DMS153 treated with DMSO at 0.1 percent for 48 hours (cell line): ENCODE data around the gene EPHB4.

Experiments
- DNase-seq: peaks from one replicate; lab custom pipeline; 2025; ENCODE audit not compliant: unreplicated experiment; lab: John Stamatoyannopoulos, UW

EPHB4 gene

DNA sequence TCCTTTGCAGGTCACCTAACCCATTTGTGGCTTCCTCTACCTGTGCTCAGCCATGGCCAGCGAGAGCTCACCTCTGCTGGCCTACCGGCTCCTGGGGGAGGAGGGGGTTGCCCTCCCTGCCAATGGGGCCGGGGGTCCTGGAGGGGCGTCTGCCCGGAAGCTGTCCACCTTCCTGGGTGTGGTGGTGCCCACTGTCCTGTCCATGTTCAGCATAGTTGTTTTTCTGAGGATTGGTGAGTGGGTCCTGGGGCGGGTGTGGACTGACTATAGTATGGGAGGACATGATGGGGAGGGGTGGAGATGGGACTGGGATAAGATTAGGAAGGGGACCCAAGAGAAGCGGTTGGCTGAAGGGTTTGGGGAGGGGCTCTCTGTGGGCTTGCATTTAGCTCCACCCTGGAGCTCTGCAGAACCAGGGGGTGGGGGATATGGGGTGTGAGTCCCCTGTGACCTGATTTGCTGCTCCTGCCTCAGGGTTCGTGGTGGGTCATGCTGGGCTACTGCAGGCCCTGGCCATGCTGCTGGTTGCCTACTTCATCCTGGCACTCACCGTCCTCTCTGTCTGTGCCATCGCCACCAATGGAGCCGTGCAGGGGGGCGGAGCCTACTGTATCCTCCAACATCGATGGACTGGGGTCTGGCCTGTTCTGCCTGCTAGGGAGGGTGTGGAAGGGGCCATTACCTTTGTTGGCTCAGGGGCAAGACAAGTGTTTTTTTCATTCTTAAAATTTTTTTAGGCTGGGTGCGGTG is 27.0 kb upstream of the EPHB4 start:
- DNase-seq, result no peak

DNA sequence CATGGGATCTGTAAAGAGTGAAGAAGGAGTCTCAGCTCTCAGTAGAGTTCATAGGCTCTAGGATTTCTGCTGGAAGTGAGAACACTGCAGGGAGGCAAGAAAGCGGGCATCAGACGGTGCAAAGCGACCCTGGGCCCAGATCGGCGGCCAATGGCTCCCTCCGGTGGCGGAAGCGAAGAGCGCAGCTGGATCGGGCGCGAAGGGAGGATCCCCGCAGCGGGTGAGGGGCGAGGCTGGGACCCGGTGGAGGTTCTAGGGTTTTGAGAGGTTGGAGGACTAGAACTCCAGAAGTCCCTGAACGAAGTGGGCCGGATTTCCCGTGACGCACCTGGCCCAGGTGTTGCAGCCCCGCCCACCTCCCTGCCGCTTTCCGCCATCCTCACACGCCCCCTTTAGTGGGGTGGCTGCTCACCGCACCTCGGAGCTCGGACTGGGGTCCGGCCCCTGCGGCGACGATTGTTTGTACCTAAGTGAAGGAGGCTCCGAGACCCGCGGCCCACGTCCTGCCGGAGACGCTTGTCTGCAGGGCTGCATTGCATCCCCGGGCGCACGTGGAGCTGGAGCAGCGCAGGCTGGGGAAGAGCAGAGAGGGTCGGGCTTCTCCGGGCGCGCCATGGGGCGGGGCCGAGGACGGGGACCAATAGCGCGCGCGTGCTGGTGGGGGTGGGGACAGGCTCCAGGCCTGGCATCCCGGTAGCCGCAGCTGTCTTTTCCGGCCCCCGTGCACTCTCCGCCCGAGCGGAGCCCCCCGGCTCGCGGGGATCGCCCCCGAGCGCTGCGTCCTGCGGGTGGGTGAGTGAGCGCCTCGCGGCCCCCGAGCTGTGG is 24.9 kb upstream of the EPHB4 start, which contains the start of gene SLC12A9:
SLC12A9 (plus strand) TSS at position 666 of the 825 bp plus-strand sequence. CDS start 1,485 bp downstream, outside the sequence.
- peak; percentile 73 for DNase-seq

DNA sequence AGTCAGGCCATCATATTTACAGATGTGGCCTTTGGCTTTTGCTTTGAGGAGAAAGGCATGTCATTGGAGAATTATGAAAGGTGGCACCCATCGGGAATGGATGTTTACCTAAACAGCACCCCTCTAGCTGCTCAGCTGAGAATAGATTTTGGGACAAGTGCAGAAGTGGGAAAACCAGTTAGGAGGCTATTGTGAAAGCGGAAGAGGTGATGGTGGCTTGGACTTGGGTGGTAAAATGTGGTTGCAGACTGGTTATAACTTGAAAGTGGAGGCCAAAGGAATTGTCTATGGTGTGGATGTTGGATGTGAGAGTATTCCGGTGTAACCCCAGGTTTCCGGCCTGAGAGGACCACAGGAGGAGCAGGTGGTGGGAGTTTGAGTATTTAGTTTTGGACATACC is 20.0 kb upstream of the EPHB4 start:
- no peak for DNase-seq

DNA sequence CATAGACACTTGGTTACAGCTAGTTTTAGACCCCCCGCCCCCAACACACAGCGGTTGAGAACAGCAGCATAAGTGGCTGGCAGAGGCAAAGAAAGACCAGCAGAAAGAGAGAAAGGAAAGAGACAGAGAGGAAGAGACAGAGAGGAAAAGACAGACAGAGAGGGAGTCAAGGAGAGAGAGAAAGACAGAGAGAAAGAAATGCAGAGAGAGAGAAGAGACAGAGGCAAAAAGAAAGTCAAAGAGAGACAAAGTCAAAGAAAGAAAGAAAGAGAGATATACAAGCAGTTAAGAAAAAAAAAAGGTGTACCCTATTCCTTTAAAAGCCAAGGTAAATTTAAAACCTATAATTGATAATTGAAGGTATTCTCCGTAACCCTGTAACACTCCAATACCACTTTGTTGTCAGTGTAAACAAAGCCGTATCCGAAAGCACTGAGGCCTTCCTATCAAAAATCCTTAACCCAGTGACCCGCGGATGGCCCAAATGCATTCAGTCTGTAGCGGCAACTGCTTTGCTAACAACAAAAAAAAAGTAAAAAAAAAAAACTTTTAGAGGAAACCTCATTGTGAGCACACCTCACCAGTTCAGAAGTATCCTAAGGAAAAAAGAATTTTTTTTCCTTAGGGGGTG is 13.3 kb upstream of the EPHB4 start:
- DNase-seq, result no peak

DNA sequence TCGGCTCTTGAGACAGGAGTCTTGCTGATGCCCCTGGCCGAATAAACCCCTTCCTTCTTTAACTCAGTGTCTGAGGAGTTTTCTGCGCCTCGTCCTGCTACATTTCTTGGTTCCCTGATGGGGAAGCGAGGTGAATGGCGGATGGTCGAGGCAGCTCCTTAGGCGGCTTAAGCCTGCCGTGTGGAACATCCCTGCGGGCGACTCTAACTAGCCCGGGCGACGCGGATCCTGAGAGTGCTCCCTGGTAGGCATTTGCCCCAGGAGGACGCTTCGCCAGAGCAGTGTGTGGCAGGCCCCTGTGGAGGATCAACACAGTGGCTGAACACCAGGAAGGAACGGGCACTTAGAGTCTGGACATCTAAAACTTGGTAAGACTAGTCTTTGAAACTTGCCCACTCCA is 12.0 kb upstream of the EPHB4 start:
- DNase-seq, result no peak

DNA sequence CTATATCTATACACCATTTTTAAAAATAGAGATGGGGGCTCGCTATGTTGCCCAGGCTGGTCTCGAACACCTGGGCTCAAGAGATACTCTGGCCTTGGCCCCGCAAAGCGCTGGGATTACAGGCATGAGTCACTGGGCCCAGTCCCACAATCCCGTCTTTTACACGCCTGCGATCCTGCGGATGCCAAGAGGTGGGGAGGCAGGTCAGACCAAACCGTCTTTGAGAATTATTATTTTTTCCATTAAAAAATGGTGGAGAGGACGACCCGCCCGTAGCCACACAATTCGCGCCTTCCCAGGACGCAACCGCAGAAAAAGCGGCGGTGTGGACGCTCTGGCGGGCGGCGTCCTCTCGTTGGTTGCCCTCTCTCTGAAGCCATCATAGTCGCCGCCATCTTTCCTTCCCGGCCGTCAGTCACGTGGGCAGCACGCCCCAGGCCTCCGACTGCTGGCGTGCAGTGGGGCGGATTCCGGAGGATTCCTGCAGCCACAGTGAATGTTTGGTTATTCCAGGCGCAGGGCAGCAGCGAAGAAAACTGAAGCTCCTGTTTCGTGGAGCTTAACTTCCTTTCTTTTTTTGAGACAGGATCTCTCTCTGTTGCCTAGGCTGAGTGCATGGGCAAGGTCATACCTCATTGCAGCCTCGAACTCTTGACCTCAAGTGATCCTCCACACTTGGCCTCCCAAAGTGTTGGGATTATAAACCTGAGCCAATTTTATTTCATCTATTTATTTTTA is 9.9 kb upstream of the EPHB4 start:
- DNase-seq, result peak; percentile 84

DNA sequence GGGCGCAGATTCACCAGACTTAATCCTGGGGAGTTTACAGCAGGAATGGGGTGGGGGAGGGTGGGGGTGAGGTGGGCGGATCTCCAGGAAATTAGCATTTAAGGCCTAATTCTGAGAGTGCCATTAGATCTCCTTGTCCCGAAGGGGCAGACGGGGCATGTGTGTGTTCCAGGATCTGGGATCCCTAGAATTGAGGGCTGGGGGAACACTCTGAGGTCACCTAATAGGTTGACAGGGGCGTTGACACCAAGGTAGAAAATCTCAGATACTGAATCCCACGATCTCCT is 9.4 kb upstream of the EPHB4 start:
- DNase-seq, result no peak

DNA sequence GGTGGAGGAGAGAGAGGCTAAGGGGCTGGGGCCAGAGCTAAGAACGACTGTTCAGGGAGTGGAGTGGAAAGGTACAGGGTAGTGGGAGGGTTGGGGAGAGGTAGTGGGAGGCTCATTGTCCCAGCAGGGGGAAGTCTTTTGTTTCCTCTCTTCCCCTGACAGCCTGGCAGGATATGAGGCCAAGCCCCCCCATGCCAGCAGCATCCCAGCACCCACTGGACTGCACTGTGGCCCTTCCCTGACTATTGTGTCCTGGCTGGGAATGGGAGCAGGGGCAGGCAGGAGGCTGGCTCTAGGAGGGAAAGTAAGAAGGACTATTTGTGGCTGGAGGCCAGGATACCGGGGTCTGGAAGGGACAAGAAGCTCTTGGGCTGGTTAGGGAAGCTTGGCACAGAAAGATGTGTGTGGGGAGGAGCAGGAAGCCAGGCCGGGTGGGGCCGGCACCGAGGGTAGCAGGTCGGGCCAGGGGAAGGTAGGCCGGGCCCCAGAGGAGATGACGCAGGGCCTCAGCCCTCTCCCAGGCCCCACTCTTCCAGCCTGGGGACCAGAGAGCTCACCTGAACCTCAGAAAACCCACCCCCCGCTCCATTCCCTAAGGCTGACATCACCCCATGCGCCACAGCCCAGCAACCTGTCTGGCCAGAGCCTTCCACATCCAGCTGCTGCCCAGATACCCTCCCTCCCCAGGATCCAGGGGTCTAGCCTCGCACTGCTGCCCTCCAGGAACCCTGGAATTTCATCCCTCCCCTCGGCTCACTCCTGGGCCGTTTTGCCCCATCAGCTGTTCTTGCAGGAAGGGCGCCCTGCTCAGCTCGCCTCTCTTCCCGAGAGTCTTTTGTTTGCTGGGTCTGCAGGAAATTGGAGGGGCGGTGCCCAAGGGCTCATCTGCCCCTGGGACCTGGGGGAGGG is 8.8 kb upstream of the EPHB4 start:
- peak; percentile 52 for DNase-seq

DNA sequence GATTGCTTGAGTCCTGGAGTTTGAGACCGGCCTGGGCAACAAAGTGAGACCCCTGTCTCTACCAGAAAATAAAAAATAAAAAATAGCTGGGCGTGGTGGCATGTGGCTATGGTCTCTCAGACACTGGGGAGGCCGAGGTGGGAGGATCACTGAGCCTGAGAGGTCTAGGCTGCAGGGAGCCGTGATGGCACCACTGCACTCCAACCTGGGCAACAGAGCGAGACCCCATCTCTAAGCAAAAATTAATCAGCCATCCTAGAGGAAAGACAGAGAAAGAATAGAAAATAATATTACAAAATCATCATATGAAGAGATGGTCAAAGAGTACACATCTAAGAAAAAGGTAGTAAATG is 4.9 kb upstream of the EPHB4 start:
- DNase-seq, result no peak

DNA sequence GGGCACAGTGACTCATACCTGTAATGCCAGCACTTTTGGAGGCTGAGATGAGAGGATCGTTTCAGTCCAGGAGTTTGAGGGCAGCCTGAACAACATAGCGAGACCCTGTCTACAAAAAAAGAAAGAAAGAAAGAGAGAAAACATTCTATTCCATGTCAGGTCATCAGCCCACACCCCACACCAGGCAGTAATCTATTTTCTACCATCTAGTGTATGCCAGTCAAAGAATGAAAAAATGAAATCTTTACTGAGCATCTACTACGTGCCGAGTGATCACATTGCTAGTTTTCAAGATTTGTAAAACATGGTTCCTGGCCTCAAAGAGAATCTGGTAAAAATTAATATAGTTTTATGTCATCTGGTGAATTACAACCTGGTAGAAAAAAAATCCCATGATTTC is 3.1 kb upstream of the EPHB4 start:
- DNase-seq, result no peak

DNA sequence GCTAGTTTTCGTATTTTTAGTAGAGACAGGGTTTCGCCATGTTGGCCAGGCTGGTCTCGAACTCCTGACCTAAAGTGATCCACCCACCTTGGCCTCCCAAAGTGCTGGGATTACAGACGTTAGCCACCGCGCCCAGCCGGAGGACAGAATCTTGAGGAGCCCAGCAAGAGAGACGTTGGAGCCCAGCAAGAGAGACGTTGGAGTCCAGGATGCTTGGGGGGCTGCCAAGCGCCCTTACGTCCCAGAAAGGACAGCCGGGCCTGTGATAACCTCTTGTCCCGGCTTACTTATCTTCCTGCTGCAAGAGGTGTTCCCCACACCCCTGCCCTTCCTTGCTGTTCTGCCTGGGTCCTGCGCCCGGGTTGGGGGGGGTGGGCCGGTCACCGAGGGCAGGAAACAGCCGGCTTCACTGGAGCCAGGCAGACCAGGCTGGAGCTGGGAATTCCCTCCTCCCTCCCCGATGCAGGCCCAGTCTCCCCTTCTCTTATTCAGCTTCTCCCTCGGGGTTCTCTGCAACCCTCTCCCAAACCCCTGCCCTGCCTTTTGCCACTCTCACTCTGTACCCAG is 1.9 kb upstream of the EPHB4 start:
- DNase-seq, result no peak

DNA sequence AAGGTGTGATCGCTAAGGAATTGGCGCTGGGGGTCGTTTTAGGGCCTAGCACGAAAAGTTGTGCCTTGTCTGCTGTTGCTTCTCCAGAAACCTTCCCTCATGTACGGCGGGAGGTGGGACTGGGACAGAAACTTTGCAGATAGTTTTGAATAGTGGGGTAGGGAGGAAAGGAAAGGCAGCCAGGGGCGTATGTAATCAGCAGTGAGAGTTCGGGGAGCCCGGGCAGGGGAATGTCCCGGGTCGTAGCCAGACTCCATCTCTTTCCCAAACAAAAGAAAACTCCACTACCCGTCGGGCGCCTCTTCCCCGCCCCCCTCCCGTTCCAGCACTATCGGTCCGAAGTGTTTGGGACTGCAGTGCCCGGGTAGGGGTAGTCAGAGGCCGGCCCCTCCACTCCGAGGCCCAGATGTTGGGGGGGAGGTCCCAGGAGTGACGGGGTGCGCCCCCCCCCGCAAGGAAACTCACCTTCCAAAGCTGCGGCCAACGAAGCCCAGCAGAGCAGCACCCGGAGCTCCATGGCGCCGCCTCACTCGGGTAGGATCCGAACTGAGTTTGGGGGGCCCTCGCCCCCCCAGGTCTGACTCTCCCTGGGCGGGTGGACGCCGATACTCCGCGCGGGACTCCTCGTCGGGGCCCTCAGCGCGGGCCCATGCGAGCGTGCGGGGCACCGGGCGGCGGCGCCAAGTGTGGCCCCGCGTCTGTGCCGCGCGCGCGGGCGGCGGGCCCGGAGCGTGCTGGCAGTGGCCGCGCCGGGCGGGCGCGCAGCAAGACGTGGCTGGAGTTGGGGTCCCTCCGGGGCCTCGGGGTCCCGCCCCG is 601 bp downstream of the EPHB4 start:
- no peak for DNase-seq

DNA sequence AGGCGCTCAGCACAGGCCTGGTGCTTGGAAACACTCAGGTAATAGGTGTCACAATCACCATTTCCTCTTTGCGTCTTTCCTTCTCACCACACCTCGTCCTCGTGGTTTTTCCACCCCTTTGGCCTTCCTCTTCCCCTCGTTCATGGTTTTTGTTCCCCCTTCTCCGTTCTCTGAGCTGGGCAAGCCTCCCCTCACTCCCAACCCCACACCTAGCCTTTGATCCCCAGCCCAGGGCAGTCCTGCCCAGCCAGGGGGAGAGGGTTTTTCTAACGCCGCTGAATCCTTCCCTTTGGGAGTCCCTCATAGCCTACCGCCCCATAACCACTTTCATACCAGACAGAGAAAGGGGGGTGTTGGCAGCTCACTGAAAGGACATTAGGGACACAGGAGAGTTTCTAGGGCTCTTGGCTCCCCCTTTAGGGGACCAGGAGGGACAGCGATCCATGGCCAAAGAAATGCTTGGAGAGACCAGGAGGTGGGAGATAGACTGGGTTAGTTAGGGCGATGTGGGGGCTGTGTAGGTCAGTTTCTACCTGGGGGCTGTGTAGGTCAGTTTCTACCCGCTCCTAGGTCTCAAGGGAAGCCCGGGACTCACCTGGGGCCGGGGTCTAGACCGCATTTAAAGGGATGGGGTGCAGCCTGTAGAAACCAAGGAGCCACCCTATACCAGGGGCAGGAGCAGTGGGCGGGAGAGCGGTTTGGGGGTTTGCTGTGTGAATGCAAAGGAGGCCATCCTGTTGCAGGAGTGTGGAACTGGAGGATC is 1.4 kb downstream of the EPHB4 start:
- no peak for DNase-seq

DNA sequence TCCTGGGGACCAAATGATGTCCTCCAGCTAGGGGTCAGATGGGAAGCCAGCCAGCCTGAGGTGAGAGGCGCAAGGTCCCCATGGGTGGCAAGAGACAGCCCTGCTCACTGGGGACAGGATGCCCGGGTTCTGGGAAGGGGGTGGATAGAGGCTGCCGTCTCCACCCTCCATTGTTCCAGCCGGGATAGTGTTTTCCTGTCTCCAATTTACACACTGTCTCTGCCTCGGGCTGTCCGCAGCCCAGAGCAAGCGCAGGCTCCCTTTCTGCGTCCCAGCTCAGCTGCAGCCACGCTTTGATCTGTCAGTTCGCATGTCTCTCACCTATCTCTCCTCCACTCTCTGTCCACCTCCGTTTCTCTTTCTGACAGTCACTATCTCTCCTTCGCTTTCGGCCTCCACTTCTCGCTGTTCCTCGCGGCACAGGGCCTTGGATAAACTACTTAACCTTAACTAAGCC is 2.1 kb downstream of the EPHB4 start:
- DNase-seq, result peak; percentile 42

DNA sequence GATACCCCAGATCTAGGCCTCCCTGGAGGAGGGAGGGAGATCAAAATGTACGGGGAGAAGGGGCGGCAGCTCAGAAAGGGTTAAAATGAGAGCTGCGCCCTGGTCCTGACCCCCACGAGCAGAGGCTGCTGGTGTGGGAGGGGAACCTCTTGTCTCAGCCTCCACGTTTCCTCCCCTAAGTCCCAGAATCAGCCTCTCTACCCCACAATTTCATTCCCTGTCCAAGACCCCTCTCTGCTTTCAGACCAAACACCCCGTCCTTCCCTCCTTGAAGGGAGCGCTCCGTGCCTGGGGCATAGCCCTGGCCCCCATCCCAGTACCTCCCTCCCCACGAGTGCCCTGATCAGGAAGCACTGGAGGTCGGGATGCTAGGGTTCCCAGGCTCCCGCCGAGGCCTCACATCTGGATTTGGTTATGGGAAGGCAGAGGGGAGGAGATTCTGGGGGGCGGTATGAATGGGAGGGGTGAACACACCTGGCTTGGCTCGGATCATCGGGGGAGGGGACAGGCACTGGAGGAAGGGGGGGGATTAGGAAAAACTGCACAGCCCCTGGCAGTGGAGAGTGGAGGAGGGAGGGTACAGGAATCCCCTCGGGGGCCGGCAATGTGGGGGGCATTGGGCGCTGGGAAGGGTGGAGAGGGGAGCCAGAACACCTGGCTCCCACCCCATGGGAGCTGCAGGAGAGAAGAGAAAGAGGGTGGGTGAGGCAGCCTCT is 2.7 kb downstream of the EPHB4 start:
- DNase-seq, result no peak

DNA sequence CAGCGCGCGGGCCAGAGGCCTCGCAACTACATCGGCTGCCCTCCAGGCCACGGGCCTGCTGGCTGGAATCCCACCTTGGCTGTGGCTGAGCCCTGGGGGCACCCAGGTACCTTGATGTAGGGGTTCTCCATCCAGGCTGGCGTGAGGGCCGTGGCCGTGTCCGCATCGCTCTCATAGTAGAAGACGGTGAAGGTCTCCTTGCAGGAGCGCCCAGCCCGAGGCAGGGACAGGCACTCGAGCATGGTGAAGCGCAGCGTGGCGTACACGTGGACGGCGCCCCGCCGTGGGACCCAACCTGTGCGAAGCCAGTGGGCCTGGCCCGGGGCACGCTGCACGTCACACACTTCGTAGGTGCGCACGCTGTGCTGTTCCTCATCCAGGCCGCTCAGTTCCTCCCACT is 3.8 kb downstream of the EPHB4 start:
- DNase-seq, result no peak

DNA sequence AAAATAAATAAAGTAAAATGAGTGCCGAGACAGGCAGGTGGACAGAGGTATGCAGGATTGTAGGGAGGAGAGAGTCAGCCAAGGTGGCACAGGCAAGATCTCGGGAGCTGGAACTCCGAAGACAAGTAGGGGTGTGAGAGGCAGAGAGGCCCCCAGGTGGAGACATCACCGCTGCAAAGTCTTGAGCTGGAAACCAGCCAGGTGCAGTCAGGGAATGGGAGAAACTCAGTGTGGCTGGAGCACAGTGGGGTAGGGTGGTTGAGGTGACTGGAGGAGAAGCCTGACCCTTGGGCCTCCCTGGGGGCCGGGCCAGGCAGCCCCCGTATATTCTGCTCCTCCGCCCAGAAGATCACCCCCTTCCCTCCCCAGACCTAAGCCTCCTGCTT is 4.2 kb downstream of the EPHB4 start:
- DNase-seq, result no peak
